Thyroid gland (tissue), 4 donors: ENCODE results near the gene OSBP2.

Experiments
- CTCF ChIP-seq, 6 experiments: fragments of 200-600 bp in 3 of 6; fragments of 450-650 bp in 3 of 6; sonication (generic) in 3 of 6; IDR thresholded peaks; one replicate each; pipeline ENCODE4 v1.5.1; 2016 to 2019; ENCODE audit warnings: antibody characterized with exemption in 6 of 6, mild to moderate bottlenecking in 2 of 6, inconsistent platforms in 1 of 6, moderate library complexity in 1 of 6
- POLR2A ChIP-seq, 2 donors: fragments of 450-650 bp; IDR thresholded peaks; one replicate each; pipeline ENCODE4 v1.6.1; 2017; ENCODE audit warnings: antibody characterized with exemption in 2 of 2, mild to moderate bottlenecking in 2 of 2, moderate library complexity in 1 of 2

GRCh38 chr22:30827646-30828045 lies 133.0 kb downstream of the OSBP2 start:
- TF ChIP-seq POLR2A (IDR thresholded peaks at IDR 0.05) (no peak), CTCF (IDR thresholded peaks at IDR 0.05) (no peak)
